ENCODE measurements around the gene S100A7. TPM values are rescaled to one million over a fixed set of nuclear protein-coding genes. Genes with fewer than 3 reads are reported as not detected.
"Not testable (repeated sequence)": the region's sequence is repeated elsewhere in the genome, so short reads cannot be mapped to it uniquely, and the experiment has no call there.

S100A7 gene
- total and polyA plus RNA-seq, 9 donors = 0.97 TPM; not detected in 8

GRCh38 chr1:153415850-153416570 is 44.4 kb downstream of the S100A7 start, which contains the start of gene S100A7A:
Gene S100A7A, plus strand, starts transcription at chr1:153416520. Its CDS starts 1,563 bp downstream, at chr1:153418083.
- H3K9me3 ChIP-seq = no peaks in the 10 kb centered on the region
- no peak within 1 kb of the TSS for H3K27ac ChIP-seq
- H3K4me1 ChIP-seq (ENCODE audit: insufficient read depth) = no peaks in the 10 kb centered on the region
- no peak within 1 kb of the TSS for H3K4me3 ChIP-seq
- no peaks in the 10 kb centered on the region for H3K36me3 ChIP-seq
- peak in 1 of 5 donors; percentile 0 for DNase-seq
- H3K27me3 ChIP-seq = no peaks in the 10 kb centered on the region
- TF ChIP-seq, protein P1, sequence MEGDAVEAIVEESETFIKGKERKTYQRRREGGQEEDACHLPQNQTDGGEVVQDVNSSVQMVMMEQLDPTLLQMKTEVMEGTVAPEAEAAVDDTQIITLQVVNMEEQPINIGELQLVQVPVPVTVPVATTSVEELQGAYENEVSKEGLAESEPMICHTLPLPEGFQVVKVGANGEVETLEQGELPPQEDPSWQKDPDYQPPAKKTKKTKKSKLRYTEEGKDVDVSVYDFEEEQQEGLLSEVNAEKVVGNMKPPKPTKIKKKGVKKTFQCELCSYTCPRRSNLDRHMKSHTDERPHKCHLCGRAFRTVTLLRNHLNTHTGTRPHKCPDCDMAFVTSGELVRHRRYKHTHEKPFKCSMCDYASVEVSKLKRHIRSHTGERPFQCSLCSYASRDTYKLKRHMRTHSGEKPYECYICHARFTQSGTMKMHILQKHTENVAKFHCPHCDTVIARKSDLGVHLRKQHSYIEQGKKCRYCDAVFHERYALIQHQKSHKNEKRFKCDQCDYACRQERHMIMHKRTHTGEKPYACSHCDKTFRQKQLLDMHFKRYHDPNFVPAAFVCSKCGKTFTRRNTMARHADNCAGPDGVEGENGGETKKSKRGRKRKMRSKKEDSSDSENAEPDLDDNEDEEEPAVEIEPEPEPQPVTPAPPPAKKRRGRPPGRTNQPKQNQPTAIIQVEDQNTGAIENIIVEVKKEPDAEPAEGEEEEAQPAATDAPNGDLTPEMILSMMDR (IDR thresholded peaks at IDR 0.05) = no peak
- TF ChIP-seq EP300 (IDR thresholded peaks at IDR 0.05) = no peak
- TF ChIP-seq POLR2A (IDR thresholded peaks at IDR 0.05) = no peak
- 67 to 76% (median 71%) methylated on average over 6 of the region's 6 CpGs for WGBS, 3 donors
- intact Hi-C loops (cut with DNase I) = no loop called here

DNA sequence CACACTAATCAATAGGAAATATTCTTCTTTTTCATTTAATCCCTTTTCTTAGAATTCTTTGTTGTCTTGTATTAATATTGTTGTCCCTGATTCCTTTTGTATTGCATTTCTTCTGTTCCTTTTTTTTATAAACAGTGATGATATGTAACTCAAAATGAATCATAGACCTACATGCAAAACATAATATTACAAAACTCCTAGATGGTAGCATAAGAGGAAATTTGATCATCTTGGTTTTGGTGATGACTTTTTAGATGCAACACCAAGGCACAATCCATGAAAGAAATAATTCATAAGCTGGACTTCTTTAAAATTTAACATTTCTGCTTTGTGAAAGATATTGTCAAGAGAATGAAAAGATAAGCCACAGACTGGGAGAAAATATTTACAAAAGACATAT is 46.5 kb downstream of the S100A7 start:
- H3K9me3 ChIP-seq; H3K27me3 ChIP-seq; H3K36me3 ChIP-seq; H3K27ac ChIP-seq; intact Hi-C loops (cut with DNase I); H3K4me1 ChIP-seq (ENCODE audit: insufficient read depth); DNase-seq; H3K4me3 ChIP-seq: not testable (repeated sequence)

Other genes starting within 250 kb of the S100A7 start
- gene PRR9, start 243.1 kb downstream of the S100A7 start, total RNA-seq = 1 to 10 TPM in 1 of 7 donors, not detected in 6; 1.3 TPM
- under 1 TPM in 1 of 2 donors, not detected in 1; 0.13 TPM for gene PRR9, start 243.1 kb downstream of the S100A7 start, polyA plus RNA-seq
- under 1 TPM in 1 of 7 donors, not detected in 6; 0.25 TPM for gene LORICRIN, start 201.0 kb downstream of the S100A7 start, total RNA-seq
- gene LORICRIN, start 201.0 kb downstream of the S100A7 start, polyA plus RNA-seq = under 1 TPM in 1 of 2 donors, not detected in 1; 0.07 TPM
- gene PGLYRP3, start 147.7 kb downstream of the S100A7 start, total RNA-seq = not detected
- gene PGLYRP3, start 147.7 kb downstream of the S100A7 start, polyA plus RNA-seq = not detected
- not detected for gene PGLYRP4, start 111.8 kb downstream of the S100A7 start, total RNA-seq
- not detected for gene PGLYRP4, start 111.8 kb downstream of the S100A7 start, polyA plus RNA-seq
- gene S100A9, start 102.8 kb downstream of the S100A7 start, total RNA-seq = 10 to 100 TPM in 6 of 7 donors, 1 to 10 TPM in 1; 8.8 to 96.3 (median 33.2) TPM
- gene S100A9, start 102.8 kb downstream of the S100A7 start, polyA plus RNA-seq = 10 to 100 TPM; 22.8 to 57.8 TPM
- gene S100A12, start 85.0 kb downstream of the S100A7 start, total RNA-seq = 1 to 10 TPM in 3 of 7 donors, under 1 TPM in 2, not detected in 2; 0.70 to 2.4 (median 1.0) TPM
- 1 to 10 TPM in 1 of 2 donors, under 1 TPM in 1; 0.80 to 1.0 TPM for gene S100A12, start 85.0 kb downstream of the S100A7 start, polyA plus RNA-seq
- gene S100A8, start 69.6 kb downstream of the S100A7 start, total RNA-seq = 10 to 100 TPM in 3 of 7 donors, 1 to 10 TPM in 4; 5.3 to 60.5 (median 9.1) TPM
- gene S100A8, start 69.6 kb downstream of the S100A7 start, polyA plus RNA-seq = 10 to 100 TPM in 1 of 2 donors, 1 to 10 TPM in 1; 8.3 to 19.4 TPM
- gene S100A7A, start 44.1 kb downstream of the S100A7 start, total RNA-seq = not detected
- not detected for gene S100A7A, start 44.1 kb downstream of the S100A7 start, polyA plus RNA-seq
- gene S100A6, start 75.3 kb upstream of the S100A7 start, total RNA-seq = 100 to 1,000 TPM; 170 to 646 (median 456) TPM
- gene S100A6, start 75.3 kb upstream of the S100A7 start, polyA plus RNA-seq = 100 to 1,000 TPM; 587 to 764 TPM
- not detected for gene S100A5, start 80.3 kb upstream of the S100A7 start, total RNA-seq
- not detected for gene S100A5, start 80.3 kb upstream of the S100A7 start, polyA plus RNA-seq
- gene S100A4, start 85.2 kb upstream of the S100A7 start, total RNA-seq = 10 to 100 TPM; 12.7 to 85.5 (median 37.3) TPM
- 100 to 1,000 TPM; 104 to 160 TPM for gene S100A4, start 85.2 kb upstream of the S100A7 start, polyA plus RNA-seq
- gene S100A3, start 88.6 kb upstream of the S100A7 start, total RNA-seq = 1 to 10 TPM in 3 of 7 donors, under 1 TPM in 1, not detected in 3; 0.48 to 2.5 (median 1.3) TPM
- 1 to 10 TPM in 1 of 2 donors, not detected in 1; 2.2 TPM for gene S100A3, start 88.6 kb upstream of the S100A7 start, polyA plus RNA-seq
- 1 to 10 TPM in 4 of 7 donors, under 1 TPM in 1, not detected in 2; 0.61 to 4.0 (median 1.8) TPM for gene S100A2, start 105.2 kb upstream of the S100A7 start, total RNA-seq
- gene S100A2, start 105.2 kb upstream of the S100A7 start, polyA plus RNA-seq = 1 to 10 TPM in 1 of 2 donors, under 1 TPM in 1; 0.88 to 3.3 TPM
- gene S100A16, start 152.5 kb upstream of the S100A7 start, total RNA-seq = 100 to 1,000 TPM in 2 of 7 donors, 10 to 100 TPM in 5; 40.7 to 110 (median 67.3) TPM
- gene S100A16, start 152.5 kb upstream of the S100A7 start, polyA plus RNA-seq = 100 to 1,000 TPM; 117 to 200 TPM
- gene S100A14, start 155.7 kb upstream of the S100A7 start, total RNA-seq = 10 to 100 TPM in 1 of 7 donors, 1 to 10 TPM in 4, not detected in 2; 1.3 to 19.8 (median 2.9) TPM
- under 1 TPM; 0.40 to 0.68 TPM for gene S100A14, start 155.7 kb upstream of the S100A7 start, polyA plus RNA-seq
- 100 to 1,000 TPM in 4 of 7 donors, 10 to 100 TPM in 3; 73.2 to 263 (median 103) TPM for gene S100A13, start 166.9 kb upstream of the S100A7 start, total RNA-seq
- gene S100A13, start 166.9 kb upstream of the S100A7 start, polyA plus RNA-seq = 100 to 1,000 TPM; 179 to 560 TPM
- gene S100A1, start 167.8 kb upstream of the S100A7 start, total RNA-seq = 10 to 100 TPM in 2 of 7 donors, 1 to 10 TPM in 3, under 1 TPM in 1, not detected in 1; 0.91 to 77.2 (median 4.8) TPM
- gene S100A1, start 167.8 kb upstream of the S100A7 start, polyA plus RNA-seq = 1 to 10 TPM in 1 of 2 donors, under 1 TPM in 1; 0.97 to 1.2 TPM
- gene CHTOP, start 173.4 kb upstream of the S100A7 start, total RNA-seq = 10 to 100 TPM; 54.0 to 91.1 (median 79.0) TPM
- 10 to 100 TPM; 66.3 to 72.9 TPM for gene CHTOP, start 173.4 kb upstream of the S100A7 start, polyA plus RNA-seq
- gene SNAPIN, start 198.1 kb upstream of the S100A7 start, total RNA-seq = 10 to 100 TPM; 31.6 to 48.9 (median 38.4) TPM
- 10 to 100 TPM; 41.3 to 70.2 TPM for gene SNAPIN, start 198.1 kb upstream of the S100A7 start, polyA plus RNA-seq
- 100 to 1,000 TPM in 6 of 7 donors, 10 to 100 TPM in 1; 92.5 to 133 (median 122) TPM for gene ILF2, start 210.3 kb upstream of the S100A7 start, total RNA-seq
- gene ILF2, start 210.3 kb upstream of the S100A7 start, polyA plus RNA-seq = 100 to 1,000 TPM in 1 of 2 donors, 10 to 100 TPM in 1; 87.3 to 206 TPM
- gene NPR1, start 218.0 kb upstream of the S100A7 start, total RNA-seq = 10 to 100 TPM; 23.6 to 96.5 (median 50.7) TPM
- gene NPR1, start 218.0 kb upstream of the S100A7 start, polyA plus RNA-seq = 10 to 100 TPM; 20.6 to 31.3 TPM

Data from ovary (tissue), 9 donors.